Mesangial cell (primary cell): ENCODE data around the gene NFIC. TPM values are rescaled to one million over a fixed set of nuclear protein-coding genes. Genes with fewer than 3 reads are reported as not detected.

Source experiments
- total RNA-seq: library from RNA; depleted of rRNA; stranded (reverse); fragments of >200 nt; gene quantifications from 2 replicates; pipeline ENCODE4 v1.2.3, GENCODE V29; 2015

NFIC gene
- 46.8 and 52.0 TPM in 2 replicates for total RNA-seq

GRCh38 chr19:3365836-3366752, at the start of gene NFIC:
Gene NFIC, plus strand, starts transcription at chr19:3366583. Its CDS starts 54 bp downstream, at chr19:3366637.

GRCh38 chr19:3480383-3481091, 114.2 kb downstream of the NFIC start, which contains the start of gene SMIM24:
Gene SMIM24, minus strand, starts transcription at chr19:3480525. Its CDS starts 62 bp downstream, at chr19:3480463.

GRCh38 chr19:3483226-3483628, 116.8 kb downstream of the NFIC start, which contains the start of gene SMIM44:
Gene SMIM44, minus strand, starts transcription at chr19:3483441. Its CDS starts 38 bp downstream, at chr19:3483403.

GRCh38 chr19:3500429-3501101, 134.2 kb downstream of the NFIC start, which contains the start of gene DOHH:
Gene DOHH, minus strand, starts transcription at chr19:3500674. Its CDS starts 3,860 bp downstream, at chr19:3496814.

GRCh38 chr19:3505598-3506383, 139.4 kb downstream of the NFIC start, which contains the start of gene FZR1:
Gene FZR1, plus strand, starts transcription at chr19:3506311. Its CDS starts 16,679 bp downstream, at chr19:3522990.

Other genes with a start within 250 kb of the NFIC start
- not detected in 2 replicates for gene GNA15, start 230.6 kb upstream of the NFIC start, total RNA-seq
- gene S1PR4, start 187.8 kb upstream of the NFIC start, total RNA-seq, result 0.38 TPM in 1 of 2 replicates, not detected in the other
- gene NCLN, start 180.7 kb upstream of the NFIC start, total RNA-seq, result 65.3 and 128 TPM in 2 replicates
- not detected in 2 replicates for gene CELF5, start 141.9 kb upstream of the NFIC start, total RNA-seq
- gene SMIM24, start 113.9 kb downstream of the NFIC start, total RNA-seq, result 3.2 TPM in 1 of 2 replicates, not detected in the other
- gene SMIM44, start 116.9 kb downstream of the NFIC start, total RNA-seq, result not detected in 2 replicates
- 19.5 and 32.6 TPM in 2 replicates for gene DOHH, start 134.1 kb downstream of the NFIC start, total RNA-seq
- gene FZR1, start 139.7 kb downstream of the NFIC start, total RNA-seq, result 38.2 and 76.3 TPM in 2 replicates
- gene TEKTIP1, start 172.6 kb downstream of the NFIC start, total RNA-seq, result not detected in 2 replicates
- gene MFSD12, start 191.0 kb downstream of the NFIC start, total RNA-seq, result 287 and 301 TPM in 2 replicates
- 131 and 145 TPM in 2 replicates for gene HMG20B, start 206.4 kb downstream of the NFIC start, total RNA-seq
- gene GIPC3, start 218.9 kb downstream of the NFIC start, total RNA-seq, result 0.49 and 0.89 TPM in 2 replicates
- gene TBXA2R, start 240.3 kb downstream of the NFIC start, total RNA-seq, result 2.8 and 2.9 TPM in 2 replicates